Keratinocyte (primary cell): Measurements from ENCODE around the gene KCNJ3. TPM values are rescaled to one million over a fixed set of nuclear protein-coding genes. Genes with fewer than 3 reads are reported as not detected.

Experiments
- DNase-seq: peaks from one replicate; pipeline ENCODE4 v3.0.0-alpha.2; 2011; ENCODE audit warnings: low read depth, missing footprints, low spot score
- FAIRE-seq: peaks from 2 replicates; lab custom pipeline; 2011; peaks lifted over from hg19 to GRCh38; lab: Jason Lieb, UNC
- H2AFZ ChIP-seq: 2 replicates; pipeline ENCODE4 v1.6.0; 2012; ENCODE audit warnings: low read length, control low read depth, inconsistent platforms; ENCODE audit not compliant: control insufficient read depth
- H3K27ac ChIP-seq: 2 replicates; pipeline ENCODE4 v1.5.1; 2011; ENCODE audit warnings: low read length; ENCODE audit not compliant: control insufficient read depth, insufficient read depth
- H3K27me3 ChIP-seq: 3 replicates; pipeline ENCODE4 v1.6.0; 2011; ENCODE audit warnings: low read length; ENCODE audit not compliant: control insufficient read depth, insufficient read depth; ENCODE audit errors: extremely low read depth
- H3K36me3 ChIP-seq, 2 experiments: 2 replicates in 1 of 2; 3 replicates in 1 of 2; pipeline ENCODE4 v1.5.1; 2011; ENCODE audit warnings: low read length in 2 of 2, mild to moderate bottlenecking in 1 of 2; ENCODE audit not compliant: control insufficient read depth in 2 of 2, insufficient read depth in 2 of 2; ENCODE audit errors: extremely low read depth in 1 of 2
- H3K4me1 ChIP-seq: 3 replicates; pipeline ENCODE4 v1.5.1; 2011; ENCODE audit warnings: low read length; ENCODE audit not compliant: control insufficient read depth, insufficient read depth; ENCODE audit errors: extremely low read depth
- H3K4me2 ChIP-seq: 3 replicates; pipeline ENCODE4 v1.6.0; 2011; ENCODE audit warnings: low read depth, low read length; ENCODE audit not compliant: control insufficient read depth, insufficient read depth; ENCODE audit errors: extremely low read depth
- H3K4me3 ChIP-seq, 3 experiments: fragments of 200-600 bp in 1 of 3; sonication (generic) in 1 of 3; 2 replicates in 2 of 3; 3 replicates in 1 of 3; pipeline ENCODE4 v1.5.1; 2011 to 2016; ENCODE audit warnings: low read length in 3 of 3, mild to moderate bottlenecking in 3 of 3, control low read depth in 2 of 3, inconsistent platforms in 1 of 3, low read depth in 1 of 3, mixed read lengths in 1 of 3, mixed run types in 1 of 3, moderate library complexity in 1 of 3; ENCODE audit not compliant: control insufficient read depth in 2 of 3, insufficient read depth in 2 of 3; ENCODE audit errors: extremely low read depth in 1 of 3
- H3K79me2 ChIP-seq: 2 replicates; pipeline ENCODE4 v1.6.0; 2012; ENCODE audit warnings: low read length; ENCODE audit not compliant: control insufficient read depth, insufficient read depth
- H3K9ac ChIP-seq: 3 replicates; pipeline ENCODE4 v1.6.0; 2011; ENCODE audit warnings: low read length; ENCODE audit not compliant: control insufficient read depth, insufficient read depth; ENCODE audit errors: extremely low read depth
- H3K9me1 ChIP-seq: 3 replicates; pipeline ENCODE4 v1.6.0; 2011; ENCODE audit warnings: low read length; ENCODE audit not compliant: control insufficient read depth, insufficient read depth; ENCODE audit errors: extremely low read depth
- H3K9me3 ChIP-seq: 2 replicates; pipeline ENCODE4 v1.5.1; 2012; ENCODE audit warnings: low read depth, low read length; ENCODE audit not compliant: control insufficient read depth
- H4K20me1 ChIP-seq: 3 replicates; pipeline ENCODE4 v1.6.0; 2011; ENCODE audit warnings: low read length; ENCODE audit not compliant: control insufficient read depth, insufficient read depth; ENCODE audit errors: extremely low read depth
- EZH2 ChIP-seq: IDR thresholded peaks from one replicate; pipeline ENCODE4 v1.6.1; 2012; ENCODE audit warnings: inconsistent platforms, mild to moderate bottlenecking, low read length, moderate library complexity
- dilution Hi-C: fragments of 300-500 bp; cut with MboI; formaldehyde crosslinking; loops from one replicate; pipeline ENCODE4 v1.7.0; 2020; ENCODE audit warnings: low sequenced_read_pairs; ENCODE audit not compliant: extremely low pct_ligation_motif_present
- polyA plus RNA-seq, 5 experiments: library from polyadenylated mRNA; depleted of rRNA in 3 of 5; stranded (reverse) in 3 of 5; stranded (forward) in 1 of 5; unstranded in 1 of 5; fragments of >200 nt; gene quantifications; 1 replicate in 1 of 5; 2 replicates in 3 of 5; 3 replicates in 1 of 5; pipeline versions ENCODE4 v1.2.1 to v1.2.3, GENCODE V29; 2011 to 2012; ENCODE audit warnings: missing spikeins in 2 of 5, low read depth in 1 of 5, low replicate concordance in 1 of 5
- TF ChIP-seq, protein P1 (sequence below), 3 experiments: IDR thresholded peaks in 1 of 3; conservative IDR thresholded peaks in 1 of 3; optimal IDR thresholded peaks in 1 of 3; 2 replicates in 2 of 3; 3 replicates in 1 of 3; pipeline versions ENCODE3 to v1.5.1; 2011; ENCODE audit warnings: low read length in 3 of 3, mild to moderate bottlenecking in 3 of 3, moderate library complexity in 2 of 3, control low read depth in 1 of 3, inconsistent platforms in 1 of 3; ENCODE audit not compliant: insufficient read depth in 2 of 3; ENCODE audit errors: extremely low read depth in 1 of 3

Gene KCNJ3
- polyA plus RNA-seq, 1 donor (not counting 4 experiments of a cell fraction or from before 2014, with no cell fraction given) = not detected

DNA sequence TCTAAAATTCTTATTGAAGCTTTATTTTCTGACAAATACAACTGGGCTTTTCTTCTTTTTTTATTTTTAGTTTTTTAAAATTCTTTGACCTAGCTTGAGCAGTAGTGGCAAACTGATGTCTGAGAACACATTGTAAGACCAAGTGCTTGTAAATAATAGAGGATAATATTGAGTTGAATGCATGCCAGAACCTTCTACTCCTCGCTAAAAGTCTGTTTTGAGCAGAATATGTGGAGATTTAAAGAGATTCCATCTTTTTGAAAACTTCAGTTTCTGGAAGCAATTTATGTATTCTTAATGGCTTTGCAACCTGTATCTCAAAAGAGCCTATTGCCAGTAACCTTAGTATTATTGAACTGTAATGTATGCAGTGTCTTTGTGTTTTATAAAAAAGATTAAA, 148.3 kb downstream of the KCNJ3 start:
- no peak overlapping the region for H3K27ac ChIP-seq
- FAIRE-seq (no peak), DNase-seq (no peak)
- no peak overlapping the region for H3K4me3 ChIP-seq
- H3K9me3 ChIP-seq = peaks cover 3% of the 10 kb centered on the region
- H3K9me1 ChIP-seq = no peaks in the 10 kb centered on the region
- H3K4me1 ChIP-seq = no peaks in the 10 kb centered on the region
- H3K36me3 ChIP-seq = no peaks in the 10 kb centered on the region
- no peaks in the 10 kb centered on the region for H3K79me2 ChIP-seq
- no peak overlapping the region for H2AFZ ChIP-seq
- H4K20me1 ChIP-seq = no peaks in the 10 kb centered on the region
- dilution Hi-C loops = no loop called here
- H3K27me3 ChIP-seq = no peaks in the 10 kb centered on the region
- no peak overlapping the region for H3K9ac ChIP-seq
- TF ChIP-seq EZH2 = no peak
- TF ChIP-seq, protein P1, sequence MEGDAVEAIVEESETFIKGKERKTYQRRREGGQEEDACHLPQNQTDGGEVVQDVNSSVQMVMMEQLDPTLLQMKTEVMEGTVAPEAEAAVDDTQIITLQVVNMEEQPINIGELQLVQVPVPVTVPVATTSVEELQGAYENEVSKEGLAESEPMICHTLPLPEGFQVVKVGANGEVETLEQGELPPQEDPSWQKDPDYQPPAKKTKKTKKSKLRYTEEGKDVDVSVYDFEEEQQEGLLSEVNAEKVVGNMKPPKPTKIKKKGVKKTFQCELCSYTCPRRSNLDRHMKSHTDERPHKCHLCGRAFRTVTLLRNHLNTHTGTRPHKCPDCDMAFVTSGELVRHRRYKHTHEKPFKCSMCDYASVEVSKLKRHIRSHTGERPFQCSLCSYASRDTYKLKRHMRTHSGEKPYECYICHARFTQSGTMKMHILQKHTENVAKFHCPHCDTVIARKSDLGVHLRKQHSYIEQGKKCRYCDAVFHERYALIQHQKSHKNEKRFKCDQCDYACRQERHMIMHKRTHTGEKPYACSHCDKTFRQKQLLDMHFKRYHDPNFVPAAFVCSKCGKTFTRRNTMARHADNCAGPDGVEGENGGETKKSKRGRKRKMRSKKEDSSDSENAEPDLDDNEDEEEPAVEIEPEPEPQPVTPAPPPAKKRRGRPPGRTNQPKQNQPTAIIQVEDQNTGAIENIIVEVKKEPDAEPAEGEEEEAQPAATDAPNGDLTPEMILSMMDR (optimal IDR thresholded peaks at IDR 0.05 in 1 of 3, IDR thresholded peaks at IDR 0.05 in 1 of 3, conservative IDR thresholded peaks at IDR 0.05 in 1 of 3; ENCODE audit: extremely low read depth in 1 of 3, insufficient read depth in 2 of 3, low read length in 3 of 3) = no peak
- no peak overlapping the region for H3K4me2 ChIP-seq

DNA sequence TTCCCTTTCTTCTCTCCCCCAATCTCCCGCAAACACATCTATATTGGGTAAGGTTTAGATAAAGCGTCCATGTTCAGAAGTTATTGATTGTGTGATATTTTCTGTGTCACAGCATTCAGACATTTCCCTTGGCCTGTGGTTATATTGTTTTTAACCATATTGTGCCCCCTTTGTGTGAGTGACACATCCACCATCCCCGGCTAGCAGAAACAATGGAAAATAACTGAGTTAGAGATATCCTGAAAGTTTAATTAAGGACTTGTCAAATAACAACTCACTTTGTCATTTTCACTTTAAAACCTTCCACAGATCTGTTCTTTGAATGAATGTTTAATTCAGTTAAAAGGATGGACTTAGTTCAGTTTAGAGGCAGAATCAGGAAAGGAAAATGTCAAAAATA, 151.0 kb downstream of the KCNJ3 start:
- Histone ChIP-seq H4K20me1 (no peaks in the 10 kb centered on the region), H3K27me3 (no peaks in the 10 kb centered on the region), H3K9me3 (peaks cover 2% of the 10 kb centered on the region), H3K4me2 (no peak overlapping the region), H3K9me1 (no peaks in the 10 kb centered on the region), H3K27ac (no peak overlapping the region), H3K79me2 (no peaks in the 10 kb centered on the region), H3K4me3 (no peak overlapping the region), H3K36me3 (no peaks in the 10 kb centered on the region), H2AFZ (no peak overlapping the region), H3K9ac (no peak overlapping the region), H3K4me1 (no peaks in the 10 kb centered on the region)
- dilution Hi-C loops = no loop called here
- FAIRE-seq (no peak), DNase-seq (no peak)
- no peak for TF ChIP-seq EZH2
- TF ChIP-seq, protein P1 (optimal IDR thresholded peaks at IDR 0.05 in 1 of 3, IDR thresholded peaks at IDR 0.05 in 1 of 3, conservative IDR thresholded peaks at IDR 0.05 in 1 of 3; ENCODE audit: extremely low read depth in 1 of 3, insufficient read depth in 2 of 3, low read length in 3 of 3) = no peak
